ENCODE results near the gene GLIPR2. TPM values are rescaled to one million over a fixed set of nuclear protein-coding genes. Genes with fewer than 3 reads are reported as not detected.

GLIPR2 gene
- total and polyA plus RNA-seq, 2 of the 13 experiments (the other 11 are each of a cell fraction or from before 2014, with no cell fraction given), result 0.08 to 0.42 TPM

DNA sequence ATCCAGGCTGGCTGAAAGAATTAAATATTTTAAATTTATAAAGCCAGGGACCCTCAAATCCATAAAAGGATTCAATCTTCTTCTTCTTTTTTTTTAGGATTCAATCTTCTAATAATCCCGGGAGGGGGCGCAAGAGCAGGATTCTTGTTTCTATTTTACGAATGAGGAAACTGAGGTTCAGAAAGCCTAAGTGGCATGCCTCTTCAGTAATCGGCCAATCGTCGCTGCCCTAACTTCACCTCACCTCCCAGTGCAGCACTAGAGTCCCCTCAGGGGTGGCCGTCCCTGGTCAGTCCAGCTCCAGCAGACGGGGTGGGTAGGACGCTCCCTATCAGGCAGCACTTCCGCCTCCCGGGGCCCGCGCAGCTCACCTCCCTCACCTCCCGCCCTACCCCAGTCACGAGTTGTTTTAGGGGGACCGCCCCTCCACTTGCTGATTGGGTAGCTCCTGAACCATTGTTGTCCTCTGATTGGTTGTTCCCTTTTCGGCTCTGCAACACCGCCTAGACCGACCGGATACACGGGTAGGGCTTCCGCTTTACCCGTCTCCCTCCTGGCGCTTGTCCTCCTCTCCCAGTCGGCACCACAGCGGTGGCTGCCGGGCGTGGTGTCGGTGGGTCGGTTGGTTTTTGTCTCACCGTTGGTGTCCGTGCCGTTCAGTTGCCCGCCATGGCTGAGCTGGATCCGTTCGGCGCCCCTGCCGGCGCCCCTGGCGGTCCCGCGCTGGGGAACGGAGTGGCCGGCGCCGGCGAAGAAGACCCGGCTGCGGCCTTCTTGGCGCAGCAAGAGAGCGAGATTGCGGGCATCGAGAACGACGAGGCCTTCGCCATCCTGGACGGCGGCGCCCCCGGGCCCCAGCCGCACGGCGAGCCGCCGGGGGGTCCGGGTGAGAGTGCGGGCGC is 54.1 kb downstream of the GLIPR2 start, which contains the start of gene CLTA (continued):
- TF ChIP-seq, protein P1, sequence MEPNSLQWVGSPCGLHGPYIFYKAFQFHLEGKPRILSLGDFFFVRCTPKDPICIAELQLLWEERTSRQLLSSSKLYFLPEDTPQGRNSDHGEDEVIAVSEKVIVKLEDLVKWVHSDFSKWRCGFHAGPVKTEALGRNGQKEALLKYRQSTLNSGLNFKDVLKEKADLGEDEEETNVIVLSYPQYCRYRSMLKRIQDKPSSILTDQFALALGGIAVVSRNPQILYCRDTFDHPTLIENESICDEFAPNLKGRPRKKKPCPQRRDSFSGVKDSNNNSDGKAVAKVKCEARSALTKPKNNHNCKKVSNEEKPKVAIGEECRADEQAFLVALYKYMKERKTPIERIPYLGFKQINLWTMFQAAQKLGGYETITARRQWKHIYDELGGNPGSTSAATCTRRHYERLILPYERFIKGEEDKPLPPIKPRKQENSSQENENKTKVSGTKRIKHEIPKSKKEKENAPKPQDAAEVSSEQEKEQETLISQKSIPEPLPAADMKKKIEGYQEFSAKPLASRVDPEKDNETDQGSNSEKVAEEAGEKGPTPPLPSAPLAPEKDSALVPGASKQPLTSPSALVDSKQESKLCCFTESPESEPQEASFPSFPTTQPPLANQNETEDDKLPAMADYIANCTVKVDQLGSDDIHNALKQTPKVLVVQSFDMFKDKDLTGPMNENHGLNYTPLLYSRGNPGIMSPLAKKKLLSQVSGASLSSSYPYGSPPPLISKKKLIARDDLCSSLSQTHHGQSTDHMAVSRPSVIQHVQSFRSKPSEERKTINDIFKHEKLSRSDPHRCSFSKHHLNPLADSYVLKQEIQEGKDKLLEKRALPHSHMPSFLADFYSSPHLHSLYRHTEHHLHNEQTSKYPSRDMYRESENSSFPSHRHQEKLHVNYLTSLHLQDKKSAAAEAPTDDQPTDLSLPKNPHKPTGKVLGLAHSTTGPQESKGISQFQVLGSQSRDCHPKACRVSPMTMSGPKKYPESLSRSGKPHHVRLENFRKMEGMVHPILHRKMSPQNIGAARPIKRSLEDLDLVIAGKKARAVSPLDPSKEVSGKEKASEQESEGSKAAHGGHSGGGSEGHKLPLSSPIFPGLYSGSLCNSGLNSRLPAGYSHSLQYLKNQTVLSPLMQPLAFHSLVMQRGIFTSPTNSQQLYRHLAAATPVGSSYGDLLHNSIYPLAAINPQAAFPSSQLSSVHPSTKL (CRISPR knock-in tag; IDR thresholded peaks at IDR 0.05), result no peak
- TF ChIP-seq ZNF121 (CRISPR knock-in tag; IDR thresholded peaks at IDR 0.05) (peak; percentile 25; the same call in 1 of the 2 replicates), ETV6 (CRISPR knock-in tag; conservative IDR thresholded peaks at IDR 0.05) (peak; percentile 53; the same call in 1 of the 2 replicates), ZNF780A (CRISPR knock-in tag; IDR thresholded peaks at IDR 0.05) (peak; percentile 56; the same call in 1 of the 2 replicates), ZNF570 (CRISPR knock-in tag; IDR thresholded peaks at IDR 0.05; ENCODE audit: borderline replicate concordance) (peak; percentile 49; the same call in 1 of the 2 replicates), MYNN (CRISPR knock-in tag; IDR thresholded peaks at IDR 0.05; ENCODE audit: low read depth) (no peak), ZNF619 (CRISPR knock-in tag; IDR thresholded peaks at IDR 0.05) (0 out of 2 replicates have a peak, but pooled peaks have one; percentile 39), ZNF451 (CRISPR knock-in tag; IDR thresholded peaks at IDR 0.05) (0 out of 2 replicates have a peak, but pooled peaks have one; percentile 45), GPN1 (CRISPR knock-in tag; IDR thresholded peaks at IDR 0.05; ENCODE audit: borderline replicate concordance) (0 out of 2 replicates have a peak, but pooled peaks have one; percentile 43), PRMT3 (CRISPR knock-in tag; IDR thresholded peaks at IDR 0.05; ENCODE audit: borderline replicate concordance, low read depth) (no peak), GLI4 (CRISPR knock-in tag; IDR thresholded peaks at IDR 0.05; ENCODE audit: borderline replicate concordance) (peak; percentile 91; the same call in 1 of the 2 replicates), NFYB (CRISPR knock-in tag; IDR thresholded peaks at IDR 0.05) (peak; percentile 94), YY1 (IDR thresholded peaks at IDR 0.05; ENCODE audit: insufficient read depth, insufficient replicate concordance, low read depth, low read length) (peak; percentile 40), ZNF282 (IDR thresholded peaks at IDR 0.05; ENCODE audit: partially characterized antibody) (no peak), BORCS8-MEF2B (CRISPR knock-in tag; IDR thresholded peaks at IDR 0.05) (peak; percentile 68; the same call in 1 of the 2 replicates), ZNF589 (CRISPR knock-in tag; conservative IDR thresholded peaks at IDR 0.05) (0 out of 2 replicates have a peak, but pooled peaks have one; percentile 52), PHF20 (CRISPR knock-in tag; IDR thresholded peaks at IDR 0.05) (peak; percentile 89)
- TF ChIP-seq, protein P2, sequence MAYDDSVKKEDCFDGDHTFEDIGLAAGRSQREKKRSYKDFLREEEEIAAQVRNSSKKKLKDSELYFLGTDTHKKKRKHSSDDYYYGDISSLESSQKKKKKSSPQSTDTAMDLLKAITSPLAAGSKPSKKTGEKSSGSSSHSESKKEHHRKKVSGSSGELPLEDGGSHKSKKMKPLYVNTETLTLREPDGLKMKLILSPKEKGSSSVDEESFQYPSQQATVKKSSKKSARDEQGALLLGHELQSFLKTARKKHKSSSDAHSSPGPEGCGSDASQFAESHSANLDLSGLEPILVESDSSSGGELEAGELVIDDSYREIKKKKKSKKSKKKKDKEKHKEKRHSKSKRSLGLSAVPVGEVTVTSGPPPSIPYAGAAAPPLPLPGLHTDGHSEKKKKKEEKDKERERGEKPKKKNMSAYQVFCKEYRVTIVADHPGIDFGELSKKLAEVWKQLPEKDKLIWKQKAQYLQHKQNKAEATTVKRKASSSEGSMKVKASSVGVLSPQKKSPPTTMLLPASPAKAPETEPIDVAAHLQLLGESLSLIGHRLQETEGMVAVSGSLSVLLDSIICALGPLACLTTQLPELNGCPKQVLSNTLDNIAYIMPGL (CRISPR knock-in tag; IDR thresholded peaks at IDR 0.05; ENCODE audit: borderline replicate concordance in 1 of 2, low read depth in 1 of 2), result peak; percentile 83 to 87
- TF ChIP-seq, protein P3, sequence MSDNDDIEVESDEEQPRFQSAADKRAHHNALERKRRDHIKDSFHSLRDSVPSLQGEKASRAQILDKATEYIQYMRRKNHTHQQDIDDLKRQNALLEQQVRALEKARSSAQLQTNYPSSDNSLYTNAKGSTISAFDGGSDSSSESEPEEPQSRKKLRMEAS (IDR thresholded peaks at IDR 0.05), result peak; percentile 61
- TF ChIP-seq, protein P4, sequence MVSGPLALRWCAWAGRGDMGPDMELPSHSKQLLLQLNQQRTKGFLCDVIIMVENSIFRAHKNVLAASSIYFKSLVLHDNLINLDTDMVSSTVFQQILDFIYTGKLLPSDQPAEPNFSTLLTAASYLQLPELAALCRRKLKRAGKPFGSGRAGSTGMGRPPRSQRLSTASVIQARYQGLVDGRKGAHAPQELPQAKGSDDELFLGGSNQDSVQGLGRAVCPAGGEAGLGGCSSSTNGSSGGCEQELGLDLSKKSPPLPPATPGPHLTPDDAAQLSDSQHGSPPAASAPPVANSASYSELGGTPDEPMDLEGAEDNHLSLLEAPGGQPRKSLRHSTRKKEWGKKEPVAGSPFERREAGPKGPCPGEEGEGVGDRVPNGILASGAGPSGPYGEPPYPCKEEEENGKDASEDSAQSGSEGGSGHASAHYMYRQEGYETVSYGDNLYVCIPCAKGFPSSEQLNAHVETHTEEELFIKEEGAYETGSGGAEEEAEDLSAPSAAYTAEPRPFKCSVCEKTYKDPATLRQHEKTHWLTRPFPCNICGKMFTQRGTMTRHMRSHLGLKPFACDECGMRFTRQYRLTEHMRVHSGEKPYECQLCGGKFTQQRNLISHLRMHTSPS (CRISPR knock-in tag; IDR thresholded peaks at IDR 0.05; ENCODE audit: low read depth), result peak; percentile 64; the same call in 1 of the 2 replicates
